Posterior cingulate gyrus (tissue), 11 donors: Measurements from ENCODE around the gene AP3B1.
A peak's percentile ranks its signal among the peaks of the same experiment; 100 is the strongest.
"Not testable (repeated sequence)": the region's sequence is repeated elsewhere in the genome, so short reads cannot be mapped to it uniquely, and the experiment has no call there.

ENCODE experiments used
- DNase-seq, 10 donors: peaks; one replicate each; pipeline versions ENCODE4 v3.0.0 to v3.0.0-alpha.2; 2020 to 2021; ENCODE audit warnings: mixed read lengths in 3 of 10
- intact Hi-C: fragments of 100-400 bp; cut with DNase I; formaldehyde crosslinking; loops from one replicate; pipeline ENCODE4 v1.15.1; 2023

Gene AP3B1

GRCh38 chr5:78252715-78253114 is 41.8 kb downstream of the AP3B1 start:
- DNase-seq, result no peak
- intact Hi-C loops, result no loop called here

- no peak for DNase-seq
- intact Hi-C loops, result no loop called here
These were observed 42.7 kb downstream of the AP3B1 start for GRCh38 chr5:78251663-78252284.

- intact Hi-C loops, result no loop called here
- DNase-seq, result no peak
These were observed 49.4 kb downstream of the AP3B1 start for GRCh38 chr5:78245136-78245535.

- no peak for DNase-seq
These were observed 50.9 kb downstream of the AP3B1 start for GRCh38 chr5:78243639-78244038.

GRCh38 chr5:78243091-78243490 is 51.4 kb downstream of the AP3B1 start:
- no peak for DNase-seq
- intact Hi-C loops, result no loop called here

More at GRCh38 chr5:78243639-78244038, 50.9 kb downstream of the AP3B1 start:
- intact Hi-C loops, result no loop called here

GRCh38 chr5:78242001-78242400 is 52.5 kb downstream of the AP3B1 start:
- intact Hi-C loops, result no loop called here
- DNase-seq, result no peak

- intact Hi-C loops, result no loop called here
- no peak for DNase-seq
These were observed 56.6 kb downstream of the AP3B1 start for GRCh38 chr5:78237911-78238310.

- intact Hi-C loops, result no loop called here
- no peak for DNase-seq
These were observed 58.5 kb downstream of the AP3B1 start for GRCh38 chr5:78236046-78236445.

- no peak for DNase-seq
- intact Hi-C loops, result no loop called here
These were observed 59.2 kb downstream of the AP3B1 start for GRCh38 chr5:78235289-78235688.

GRCh38 chr5:78234804-78235203 is 59.7 kb downstream of the AP3B1 start:
- DNase-seq, result no peak
- intact Hi-C loops, result no loop called here

GRCh38 chr5:78232163-78232562 is 62.3 kb downstream of the AP3B1 start:
- no peak for DNase-seq
- intact Hi-C loops, result no loop called here

GRCh38 chr5:78224358-78224757 is 70.1 kb downstream of the AP3B1 start:
- intact Hi-C loops, result no loop called here
- DNase-seq, result no peak

GRCh38 chr5:78221964-78222451 is 72.5 kb downstream of the AP3B1 start:
- no peak for DNase-seq
- intact Hi-C loops, result no loop called here

- no peak for DNase-seq
These were observed 73.0 kb downstream of the AP3B1 start for GRCh38 chr5:78221467-78221866.

GRCh38 chr5:78215972-78216371 is 78.5 kb downstream of the AP3B1 start:
- intact Hi-C loops, result no loop called here
- DNase-seq, result no peak

More at GRCh38 chr5:78221467-78221866, 73.0 kb downstream of the AP3B1 start:
- intact Hi-C loops, result no loop called here

GRCh38 chr5:78215565-78215964 is 78.9 kb downstream of the AP3B1 start:
- intact Hi-C loops, result no loop called here
- DNase-seq, result no peak

- peak in 4 of 10 donors; percentile 5 to 82 (median 24) for DNase-seq
- intact Hi-C loops, result no loop called here
These were observed 80.7 kb downstream of the AP3B1 start for GRCh38 chr5:78213799-78214198.

- intact Hi-C loops, result no loop called here
- DNase-seq, result no peak
These were observed 83.4 kb downstream of the AP3B1 start for GRCh38 chr5:78211052-78211451.

- intact Hi-C loops, result no loop called here
- DNase-seq, result no peak
These were observed 90.3 kb downstream of the AP3B1 start for GRCh38 chr5:78204241-78204640.

GRCh38 chr5:78203815-78204214 is 90.7 kb downstream of the AP3B1 start:
- DNase-seq, result no peak
- intact Hi-C loops, result no loop called here

GRCh38 chr5:78190402-78190801 is 104.1 kb downstream of the AP3B1 start:
- intact Hi-C loops, result no loop called here
- no peak for DNase-seq

- intact Hi-C loops, result not testable (repeated sequence)
These were observed 105.8 kb downstream of the AP3B1 start for GRCh38 chr5:78188681-78189080.

GRCh38 chr5:78187172-78187571 is 107.3 kb downstream of the AP3B1 start:
- no peak for DNase-seq

More at GRCh38 chr5:78188681-78189080, 105.8 kb downstream of the AP3B1 start:
- not testable (repeated sequence) for DNase-seq

More at GRCh38 chr5:78187172-78187571, 107.3 kb downstream of the AP3B1 start:
- intact Hi-C loops, result no loop called here
